IMR-90 (cell line): ENCODE measurements around the gene IMP3. TPM values are rescaled to one million over a fixed set of nuclear protein-coding genes. Genes with fewer than 3 reads are reported as not detected.

ENCODE experiments used
- ATAC-seq: fragments of 200-7000 bp; cut with Tn5 transposase; 2 replicates; pipeline ENCODE4 v1.9.1; 2020; ENCODE audit warnings: low read depth, mild to moderate bottlenecking, moderate library complexity
- BruUV-seq: library from RNA; stranded (reverse); fragments of 400-500 nt; replicated peaks from 2 replicates; lab custom pipeline; 2021; lab: Mats Ljungman, UMichigan
- CTCF ChIA-PET: fragments of 300-600 bp; formaldehyde crosslinking; extraction: SDS; loops from one replicate; lab custom pipeline; 2021; ENCODE audit warnings: antibody characterized with exemption; lab: Yijun Ruan, JAX
- POLR2A ChIA-PET: fragments of 300-600 bp; sonication (Branson Sonifier 250); formaldehyde crosslinking; loops from one replicate; lab custom pipeline; 2022; ENCODE audit warnings: antibody characterized with exemption; ENCODE audit not compliant: unreplicated experiment; lab: Charles Lee
- DNase-seq: peaks from one replicate; pipeline ENCODE4 v3.0.0; 2013
- H2AFZ ChIP-seq: replicated peaks from 2 replicates; pipeline ENCODE3; 2013; ENCODE audit warnings: low read length, mild to moderate bottlenecking; ENCODE audit not compliant: poor library complexity
- H2AK5ac ChIP-seq: 2 replicates; pipeline ENCODE4 v1.6.1; 2013; ENCODE audit warnings: low read depth, low read length, inconsistent platforms
- H2AK9ac ChIP-seq: replicated peaks from 2 replicates; pipeline ENCODE3; 2013; ENCODE audit warnings: mild to moderate bottlenecking, low read depth, low read length, moderate library complexity; ENCODE audit not compliant: poor library complexity
- H2BK120ac ChIP-seq: 2 replicates; pipeline ENCODE4 v1.6.1; 2013; ENCODE audit warnings: low read depth, low read length, inconsistent platforms
- H2BK15ac ChIP-seq: 3 replicates; pipeline ENCODE4 v1.6.1; 2013; ENCODE audit warnings: low read depth, low read length, inconsistent platforms
- H2BK20ac ChIP-seq: 2 replicates; pipeline ENCODE4 v1.6.1; 2013; ENCODE audit warnings: low read depth, mild to moderate bottlenecking, inconsistent platforms, low read length, moderate library complexity
- H2BK5ac ChIP-seq: 2 replicates; pipeline ENCODE4 v1.6.1; 2013; ENCODE audit warnings: mild to moderate bottlenecking, low read depth, low read length, inconsistent platforms; ENCODE audit not compliant: poor library complexity, severe bottlenecking
- H3K14ac ChIP-seq: replicated peaks from 2 replicates; pipeline ENCODE4 v1.6.1; 2013; ENCODE audit warnings: low read depth, low read length, inconsistent platforms
- H3K18ac ChIP-seq: 2 replicates; pipeline ENCODE4 v1.6.1; 2013; ENCODE audit warnings: low read depth, low read length, control low read depth
- H3K23ac ChIP-seq: 2 replicates; pipeline ENCODE4 v1.6.1; 2013; ENCODE audit warnings: low read depth, low read length, inconsistent platforms
- H3K27ac ChIP-seq: 2 replicates; pipeline ENCODE4 v1.5.1; 2013; ENCODE audit warnings: mild to moderate bottlenecking, control low read depth, low read length; ENCODE audit not compliant: insufficient read depth
- H3K27me3 ChIP-seq: 2 replicates; pipeline ENCODE4 v1.6.1; 2013; ENCODE audit warnings: low read length; ENCODE audit not compliant: control insufficient read depth, insufficient read depth
- H3K36me3 ChIP-seq: 2 replicates; pipeline ENCODE4 v1.6.1; 2013; ENCODE audit warnings: low read length, mixed read lengths; ENCODE audit not compliant: control insufficient read depth, insufficient read depth
- H3K4ac ChIP-seq: 2 replicates; pipeline ENCODE4 v1.6.1; 2013; ENCODE audit warnings: low read depth, low read length, inconsistent platforms
- H3K4me1 ChIP-seq: 2 replicates; pipeline ENCODE4 v1.6.1; 2013; ENCODE audit warnings: low read length, mixed read lengths; ENCODE audit not compliant: control insufficient read depth, insufficient read depth
- H3K4me2 ChIP-seq: 2 replicates; pipeline ENCODE4 v1.6.1; 2013; ENCODE audit warnings: low read depth, mild to moderate bottlenecking, control low read depth, low read length, moderate library complexity
- H3K4me3 ChIP-seq: 2 replicates; pipeline ENCODE4 v1.5.1; 2013; ENCODE audit warnings: low read depth, mild to moderate bottlenecking, control low read depth, low read length, moderate library complexity; ENCODE audit not compliant: insufficient read depth
- H3K56ac ChIP-seq: 2 replicates; pipeline ENCODE4 v1.6.1; 2013; ENCODE audit warnings: low read length, inconsistent platforms; ENCODE audit not compliant: insufficient read depth; ENCODE audit errors: extremely low read depth
- H3K79me1 ChIP-seq, 2 experiments: 2 replicates each; pipeline ENCODE4 v1.6.1; 2013; ENCODE audit warnings: low read length in 2 of 2, inconsistent platforms in 1 of 2, low read depth in 1 of 2
- H3K9ac ChIP-seq: 2 replicates; pipeline ENCODE4 v1.6.1; 2013; ENCODE audit warnings: low read depth, low read length, control low read depth
- H3K9me1 ChIP-seq: 2 replicates; pipeline ENCODE4 v1.6.1; 2013; ENCODE audit warnings: low read length, inconsistent platforms; ENCODE audit not compliant: insufficient read depth
- H3K9me3 ChIP-seq: 2 replicates; pipeline ENCODE4 v1.6.1; 2013; ENCODE audit warnings: low read length; ENCODE audit not compliant: control insufficient read depth, insufficient read depth
- H4K20me1 ChIP-seq: 2 replicates; pipeline ENCODE4 v1.6.1; 2013; ENCODE audit warnings: low read length, inconsistent platforms; ENCODE audit not compliant: insufficient read depth
- H4K5ac ChIP-seq: 2 replicates; pipeline ENCODE4 v1.6.1; 2013; ENCODE audit warnings: mild to moderate bottlenecking, low read depth, low read length, control low read depth
- H4K8ac ChIP-seq, 2 experiments: 2 replicates each; pipeline ENCODE4 v1.6.1; 2013; ENCODE audit warnings: low read depth in 2 of 2, low read length in 2 of 2, control low read depth in 1 of 2, inconsistent platforms in 1 of 2
- H4K91ac ChIP-seq: 2 replicates; pipeline ENCODE4 v1.6.1; 2013; ENCODE audit warnings: low read depth, low read length, inconsistent platforms; ENCODE audit not compliant: insufficient read depth
- CHD1 ChIP-seq: IDR thresholded peaks from 2 replicates; pipeline ENCODE4 v1.6.1; 2012; ENCODE audit warnings: low read depth, low read length, improper control_type of control experiment
- CTCF ChIP-seq: conservative IDR thresholded peaks from 2 replicates; pipeline ENCODE4 v1.5.1; 2012; ENCODE audit warnings: mild to moderate bottlenecking, low read depth, low read length, improper control_type of control experiment
- FOS ChIP-seq: fragments of 150-350 bp; IDR thresholded peaks from 2 replicates; pipeline ENCODE4 v1.6.1; 2016; ENCODE audit warnings: low read depth, low read length
- MAZ ChIP-seq: IDR thresholded peaks from 2 replicates; pipeline ENCODE4 v1.6.1; 2012; ENCODE audit warnings: low read depth, mild to moderate bottlenecking, low read length, improper control_type of control experiment, moderate library complexity, borderline replicate concordance
- RCOR1 ChIP-seq: IDR thresholded peaks from 2 replicates; pipeline ENCODE4 v1.6.1; 2012; ENCODE audit warnings: mild to moderate bottlenecking, low read length, improper control_type of control experiment; ENCODE audit not compliant: insufficient replicate concordance
- SMC3 ChIP-seq: fragments of 150-350 bp; IDR thresholded peaks from 2 replicates; pipeline ENCODE4 v1.6.1; 2016; ENCODE audit warnings: low read depth, mild to moderate bottlenecking, antibody characterized with exemption, low read length, moderate library complexity
- WGBS, 2 experiments: methylation state at CpG; one replicate each; pipeline versions ENCODE4 v1.1.5 to v1.1.7; 2013; ENCODE audit warnings: missing lambda C conversion rate in 2 of 2; ENCODE audit not compliant: insufficient read length in 1 of 2; ENCODE audit errors: extremely low coverage in 2 of 2; 5-methylcytosine and 5-hydroxymethylcytosine counted together
- dilution Hi-C: fragments of 300-500 bp; cut with HindIII; formaldehyde crosslinking; loops from one replicate; pipeline ENCODE4 v1.14.3; 2018; ENCODE audit warnings: low sequenced_read_pairs; ENCODE audit not compliant: unreplicated experiment
- in situ Hi-C: fragments of 300-500 bp; cut with MboI; formaldehyde crosslinking; loops from 3 replicates; pipeline ENCODE4 v1.14.3; 2019; ENCODE audit warnings: low sequenced_read_pairs, inconsistent platforms, mixed read lengths
- intact Hi-C: fragments of 100-400 bp; cut with micrococcal nuclease; formaldehyde crosslinking; loops from 2 replicates; pipeline ENCODE4 v1.10.0; 2022
- polyA plus RNA-seq, 3 experiments: library from polyadenylated mRNA; depleted of rRNA; stranded (reverse); fragments of >200 nt; gene quantifications; 2 replicates each; pipeline ENCODE4 v1.2.3, GENCODE V29; 2012; ENCODE audit warnings: low replicate concordance in 1 of 3
- total RNA-seq: library from RNA; depleted of rRNA; stranded (reverse); fragments of >200 nt; gene quantifications from 2 replicates; pipeline ENCODE4 v1.2.3, GENCODE V29; 2012

Gene IMP3
- total and polyA plus RNA-seq, 2 of the 4 experiments (the other 2 are of a cell fraction), result 42.1 to 59.3 TPM

GRCh38 chr15:75676688-75677464 lies 36.9 kb upstream of the IMP3 start:
- Histone ChIP-seq H3K27me3 (no peaks in the 10 kb centered on the region), H4K20me1 (peaks cover 21% of the 10 kb centered on the region), H3K27ac (no peak overlapping the region), H3K56ac (no peak overlapping the region), H3K23ac (no peak overlapping the region), H2AK5ac (no peak overlapping the region), H3K18ac (no peak overlapping the region), H3K9ac (no peak overlapping the region), H2BK15ac (no peak overlapping the region), H2AK9ac (no peak overlapping the region), H3K4me2 (no peak overlapping the region), H2AFZ (no peak overlapping the region), H3K9me1 (peaks cover 24% of the 10 kb centered on the region; the same call in 1 of the 2 replicates), H4K8ac (no peak overlapping the region), H4K91ac (no peak overlapping the region), H3K14ac (no peak overlapping the region), H3K9me3 (no peaks in the 10 kb centered on the region), H2BK5ac (no peak overlapping the region), H4K5ac (no peak overlapping the region), H3K79me1 (peaks cover 0 to 25% of the 10 kb centered on the region in 2 experiments), H3K4me3 (no peak overlapping the region), H2BK20ac (no peak overlapping the region), H2BK120ac (no peak overlapping the region), H3K36me3 (peaks cover 5% of the 10 kb centered on the region; the same call in 1 of the 2 replicates), H3K4ac (no peak overlapping the region), H3K4me1 (peaks cover 19% of the 10 kb centered on the region)
- dilution Hi-C loops, result no loop called here
- intact Hi-C loops, result loop anchor here (10.0 kb wide), 1 partner anchor 52 kb away; the partner anchor contains the start of gene SNUPN
- 88% methylated on average over 7 of the region's 30 CpGs; no CpG with 5 or more reads in 1 of the 2 experiments for WGBS, 2 experiments
- CTCF ChIA-PET, result no interaction called here
- BruUV-seq, result no TSS peak
- no peak for DNase-seq
- POLR2A ChIA-PET, result no interaction called here
- in situ Hi-C loops, result no loop called here
- TF ChIP-seq CTCF (no peak), SMC3 (no peak), RCOR1 (no peak), CHD1 (no peak), MAZ (no peak), FOS (no peak)
- ATAC-seq, result no peak
